RWPE2 (cell line): Measurements from ENCODE around the gene GCM1.

Experiments
- ATAC-seq: fragments of 200-7000 bp; cut with Tn5 transposase; 3 replicates; pipeline ENCODE4 v1.9.1; 2021; ENCODE audit warnings: low read depth
- DNase-seq: peaks from one replicate; pipeline ENCODE4 v3.0.0-alpha.2; 2020; ENCODE audit warnings: low spot score
- H3K27ac ChIP-seq: fragments of 450-650 bp; 2 replicates; pipeline ENCODE4 v1.5.1; 2017; ENCODE audit warnings: mild to moderate bottlenecking; ENCODE audit not compliant: poor library complexity, severe bottlenecking
- H3K27me3 ChIP-seq: fragments of 250-450 bp; sonication (Bioruptor Pico); 2 replicates; pipeline ENCODE4 v1.5.1; 2021; ENCODE audit warnings: mild to moderate bottlenecking, moderate library complexity; ENCODE audit not compliant: insufficient read depth, poor library complexity, severe bottlenecking
- H3K36me3 ChIP-seq: fragments of 250-450 bp; sonication (Bioruptor Pico); 2 replicates; pipeline ENCODE4 v1.5.1; 2020; ENCODE audit warnings: low read depth, mild to moderate bottlenecking, moderate library complexity
- H3K4me1 ChIP-seq: fragments of 250-450 bp; sonication (Bioruptor Pico); 2 replicates; pipeline ENCODE4 v1.5.1; 2021; ENCODE audit warnings: mild to moderate bottlenecking, moderate library complexity; ENCODE audit not compliant: insufficient read depth, poor library complexity, severe bottlenecking
- H3K4me3 ChIP-seq: fragments of 250-450 bp; sonication (Bioruptor Pico); 2 replicates; pipeline ENCODE4 v1.5.1; 2021; ENCODE audit warnings: mild to moderate bottlenecking, moderate library complexity; ENCODE audit not compliant: severe bottlenecking
- H3K9me3 ChIP-seq: fragments of 250-450 bp; sonication (Bioruptor Pico); 2 replicates; pipeline ENCODE4 v1.5.1; 2021; ENCODE audit warnings: mild to moderate bottlenecking, moderate library complexity; ENCODE audit not compliant: severe bottlenecking
- CTCF ChIP-seq: fragments of 450-650 bp; IDR thresholded peaks from one replicate; pipeline ENCODE4 v1.5.1; 2017; ENCODE audit warnings: mild to moderate bottlenecking, moderate library complexity; ENCODE audit not compliant: poor library complexity, severe bottlenecking

GCM1 gene

GRCh38 chr6:53104916-53105315, 43.7 kb downstream of the GCM1 start:
- Histone ChIP-seq H3K9me3 (no peaks in the 10 kb centered on the region), H3K4me1 (no peaks in the 10 kb centered on the region), H3K27me3 (no peaks in the 10 kb centered on the region), H3K4me3 (no peak overlapping the region), H3K27ac (no peak overlapping the region), H3K36me3 (peaks cover 5% of the 10 kb centered on the region)
- DNase-seq = no peak
- ATAC-seq = no peak
- no peak for TF ChIP-seq CTCF

- TF ChIP-seq CTCF = peak; percentile 59
- ATAC-seq = peak; percentile 53; the same call in 1 of the 3 replicates
- Histone ChIP-seq H3K27ac (no peak overlapping the region), H3K4me1 (no peaks in the 10 kb centered on the region), H3K36me3 (peaks cover 5% of the 10 kb centered on the region), H3K9me3 (no peaks in the 10 kb centered on the region), H3K4me3 (no peak overlapping the region), H3K27me3 (no peaks in the 10 kb centered on the region)
- no peak for DNase-seq
Measured at GRCh38 chr6:53103993-53104675, 44.5 kb downstream of the GCM1 start.

- ATAC-seq (no peak), DNase-seq (no peak)
- Histone ChIP-seq H3K4me3 (no peak overlapping the region), H3K4me1 (no peaks in the 10 kb centered on the region), H3K27me3 (no peaks in the 10 kb centered on the region), H3K9me3 (no peaks in the 10 kb centered on the region), H3K27ac (no peak overlapping the region), H3K36me3 (peaks cover 31% of the 10 kb centered on the region)
- TF ChIP-seq CTCF = no peak
Measured at GRCh38 chr6:53101006-53101405, 47.6 kb downstream of the GCM1 start.

- no peak overlapping the region for H3K4me3 ChIP-seq
- TF ChIP-seq CTCF = no peak
- H3K9me3 ChIP-seq = no peaks in the 10 kb centered on the region
Measured at GRCh38 chr6:53100561-53100960, 48.1 kb downstream of the GCM1 start.

GRCh38 chr6:53095716-53096115, 52.9 kb downstream of the GCM1 start:
- Histone ChIP-seq H3K9me3 (no peaks in the 10 kb centered on the region), H3K27ac (no peak overlapping the region), H3K36me3 (peaks cover 80% of the 10 kb centered on the region), H3K4me3 (no peak overlapping the region), H3K4me1 (no peaks in the 10 kb centered on the region), H3K27me3 (no peaks in the 10 kb centered on the region)
- ATAC-seq (no peak), DNase-seq (no peak)
- TF ChIP-seq CTCF = no peak

More at GRCh38 chr6:53100561-53100960, 48.1 kb downstream of the GCM1 start:
- Histone ChIP-seq H3K27me3 (no peaks in the 10 kb centered on the region), H3K27ac (no peak overlapping the region), H3K4me1 (no peaks in the 10 kb centered on the region), H3K36me3 (peaks cover 36% of the 10 kb centered on the region)
- ATAC-seq = no peak
- DNase-seq = no peak
